ENCODE measurements around the gene SBF2.
"Not testable (repeated sequence)": the region's sequence is repeated elsewhere in the genome, so short reads cannot be mapped to it uniquely, and the experiment has no call there.

The SBF2 gene

GRCh38 chr11:9759519-9760192, 534.4 kb downstream of the SBF2 start:
- peak; percentile 100 for DNase-seq

GRCh38 chr11:9758637-9759518, 535.1 kb downstream of the SBF2 start:
- peak; percentile 84 for DNase-seq

- peak; percentile 75 for DNase-seq
Measured at GRCh38 chr11:9757809-9758636, 536.0 kb downstream of the SBF2 start.

- no peak for DNase-seq
Measured at GRCh38 chr11:9756878-9757277, 537.1 kb downstream of the SBF2 start.

- DNase-seq, result no peak
Measured at GRCh38 chr11:9756461-9756860, 537.6 kb downstream of the SBF2 start.

- DNase-seq, result peak; percentile 83
Measured at GRCh38 chr11:9755561-9756185, 538.3 kb downstream of the SBF2 start.

- no peak for DNase-seq
Measured at GRCh38 chr11:9754010-9754471, 540.0 kb downstream of the SBF2 start.

- peak; percentile 81 for DNase-seq
Measured at GRCh38 chr11:9753021-9753420, 541.0 kb downstream of the SBF2 start.

- DNase-seq, result peak; percentile 52
Measured at GRCh38 chr11:9752091-9752490, 541.9 kb downstream of the SBF2 start.

- no peak for DNase-seq
Measured at GRCh38 chr11:9750551-9750950, 543.5 kb downstream of the SBF2 start.

- peak; percentile 78 for DNase-seq
Measured at GRCh38 chr11:9748361-9748970, 545.6 kb downstream of the SBF2 start.

GRCh38 chr11:9747828-9748227, 546.2 kb downstream of the SBF2 start:
- DNase-seq, result no peak

- DNase-seq, result no peak
Measured at GRCh38 chr11:9747229-9747628, 546.8 kb downstream of the SBF2 start.

- no peak for DNase-seq
Measured at GRCh38 chr11:9745411-9746211, 548.4 kb downstream of the SBF2 start.

GRCh38 chr11:9743512-9743911, 550.5 kb downstream of the SBF2 start:
- DNase-seq, result not testable (repeated sequence)

- DNase-seq, result no peak
Measured at GRCh38 chr11:9741260-9741659, 552.8 kb downstream of the SBF2 start.

- DNase-seq, result no peak
Measured at GRCh38 chr11:9740202-9740883, 553.7 kb downstream of the SBF2 start.

GRCh38 chr11:9739123-9739900, 554.7 kb downstream of the SBF2 start:
- no peak for DNase-seq

GRCh38 chr11:9738707-9739106, 555.3 kb downstream of the SBF2 start:
- no peak for DNase-seq

- no peak for DNase-seq
Measured at GRCh38 chr11:9738116-9738515, 555.9 kb downstream of the SBF2 start.

Measured in fibroblast of skin of right quadriceps (primary cell).